Activated naive CD4-positive, alpha-beta T cell treated with anti-CD3 and anti-CD28 coated beads, Interleukin-2, amount 10 ng/mL, durations not matched to agents 7 days and 5 days (primary cell): ENCODE results near the gene HNRNPR.
"Not testable (repeated sequence)": the region's sequence is repeated elsewhere in the genome, so short reads cannot be mapped to it uniquely, and the experiment has no call there.

Experiments used
- CTCF ChIA-PET: fragments of 350-600 bp; sonication (Branson Sonifier 250); formaldehyde crosslinking; loops from one replicate; lab custom pipeline; 2021; ENCODE audit warnings: antibody characterized with exemption; lab: Charles Lee
- DNase-seq: peaks from one replicate; pipeline ENCODE4 v3.0.0-alpha.2; 2020
- H3K27ac Mint-ChIP-seq: one replicate; pipeline ENCODE4 v1.8.0; 2021; ENCODE audit warnings: mild to moderate bottlenecking, moderate library complexity, mixed read lengths
- H3K27me3 Mint-ChIP-seq: one replicate; pipeline ENCODE4 v1.8.0; 2021; ENCODE audit warnings: mild to moderate bottlenecking, mixed read lengths
- H3K36me3 Mint-ChIP-seq: one replicate; pipeline ENCODE4 v1.8.0; 2021; ENCODE audit warnings: mixed read lengths
- H3K4me1 Mint-ChIP-seq: one replicate; pipeline ENCODE4 v1.8.0; 2021; ENCODE audit warnings: mixed read lengths
- H3K4me3 Mint-ChIP-seq: one replicate; pipeline ENCODE4 v1.8.0; 2021; ENCODE audit warnings: mild to moderate bottlenecking, moderate library complexity, mixed read lengths
- H3K9me3 Mint-ChIP-seq: one replicate; pipeline ENCODE4 v1.8.0; 2021; ENCODE audit warnings: mixed read lengths

Gene HNRNPR

DNA sequence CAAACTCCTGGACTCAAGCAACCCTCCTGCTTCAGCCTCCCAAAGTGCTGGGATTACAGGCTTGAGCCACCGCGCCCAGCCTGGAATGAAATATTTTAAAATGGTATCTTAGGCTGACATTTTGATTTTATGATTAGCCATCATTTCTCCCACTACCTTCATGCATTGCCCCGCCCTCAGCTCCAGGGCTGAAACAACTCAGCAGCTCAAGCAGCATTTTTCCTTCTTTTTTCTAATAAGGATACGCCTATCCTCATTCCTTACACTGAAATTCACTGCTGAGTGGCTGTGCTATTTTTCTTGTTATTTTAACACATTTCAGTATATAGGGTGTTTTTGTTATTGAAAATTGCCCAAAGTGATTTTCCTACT lies 70.0 kb downstream of the HNRNPR start:
- DNase-seq: no peak
- Mint-ChIP-seq H3K4me1 (no peaks in the 10 kb centered on the region), H3K27ac (no peak overlapping the region), H3K9me3 (no peaks in the 10 kb centered on the region), H3K36me3 (no peaks in the 10 kb centered on the region), H3K4me3 (no peak overlapping the region), H3K27me3 (peaks cover 35% of the 10 kb centered on the region)
- CTCF ChIA-PET: interaction anchor here (0.5 kb wide), 1 partner anchor 196 kb away, joined by 4 read pairs; no protein-coding TSS in a partner anchor

DNA sequence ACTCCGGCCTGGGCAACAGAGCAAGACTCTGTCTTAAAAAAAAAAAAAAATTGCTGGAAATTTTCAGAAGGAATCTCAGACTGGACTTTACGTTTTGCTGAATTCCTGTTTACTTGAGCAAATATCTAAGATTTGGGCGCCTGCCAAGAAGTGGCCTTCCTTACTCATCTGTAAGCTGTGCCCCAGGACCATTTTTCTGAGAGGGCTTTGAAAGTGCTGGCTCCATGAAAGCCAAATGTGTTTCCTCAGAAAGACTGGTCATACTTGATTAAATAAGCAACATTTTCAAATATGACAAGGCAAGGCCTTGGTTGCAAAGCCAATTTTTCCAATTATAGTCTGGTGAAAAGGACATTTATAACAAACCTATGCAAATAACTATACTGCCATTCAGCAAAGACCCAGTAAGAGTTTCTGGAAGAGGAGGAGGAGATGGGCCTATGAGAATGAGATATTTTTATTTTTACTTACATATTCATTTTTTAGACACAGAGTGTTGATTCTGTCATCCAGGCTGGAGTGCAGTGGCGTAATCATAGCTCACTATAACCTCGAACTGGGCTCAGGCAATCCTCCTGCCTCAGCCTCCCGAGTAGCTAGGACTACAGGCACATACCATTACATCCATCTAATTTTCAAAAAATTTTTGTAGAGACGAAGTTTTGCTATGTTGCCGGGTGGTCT lies 70.5 kb downstream of the HNRNPR start:
- no peak overlapping the region for H3K27ac Mint-ChIP-seq

DNA sequence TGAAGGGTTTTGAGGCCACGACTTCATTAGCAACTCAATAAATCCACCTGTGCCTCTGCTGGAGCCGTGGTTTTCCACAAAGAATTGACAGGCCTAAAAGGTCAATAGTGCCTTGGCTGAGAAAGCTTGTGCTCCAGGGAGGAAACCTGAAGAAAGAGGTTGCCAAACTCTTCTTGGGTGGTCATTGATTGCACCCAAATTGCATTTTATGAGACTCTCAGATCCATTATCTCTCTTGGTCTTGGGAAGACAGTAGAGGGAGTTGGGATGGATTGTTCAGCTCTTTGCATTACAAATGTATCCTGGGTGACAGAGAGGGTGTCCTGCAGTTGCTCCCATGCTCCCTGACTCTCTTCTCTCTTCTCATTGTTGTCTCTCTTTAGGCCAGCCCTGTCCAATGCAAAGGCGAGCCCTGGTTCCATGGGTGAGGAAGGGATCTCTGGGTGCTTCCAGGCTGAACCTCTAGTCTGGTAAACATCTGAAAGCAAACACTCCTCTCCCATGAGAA lies 80.7 kb downstream of the HNRNPR start:
- Mint-ChIP-seq H3K27ac (no peak overlapping the region), H3K9me3 (no peaks in the 10 kb centered on the region), H3K36me3 (no peaks in the 10 kb centered on the region), H3K4me3 (no peak overlapping the region), H3K27me3 (no peaks in the 10 kb centered on the region), H3K4me1 (no peaks in the 10 kb centered on the region)
- no peak for DNase-seq
- CTCF ChIA-PET: interaction anchor here (1.0 kb wide), 1 partner anchor 166 kb away, joined by 3 read pairs; no protein-coding TSS in a partner anchor

More for the DNA sequence above, 70.5 kb downstream of the HNRNPR start:
- no peak overlapping the region for H3K4me3 Mint-ChIP-seq
- peaks cover 35% of the 10 kb centered on the region for H3K27me3 Mint-ChIP-seq
- CTCF ChIA-PET: no interaction called here
- H3K4me1 Mint-ChIP-seq: no peaks in the 10 kb centered on the region
- DNase-seq: no peak
- H3K9me3 Mint-ChIP-seq: no peaks in the 10 kb centered on the region
- H3K36me3 Mint-ChIP-seq: no peaks in the 10 kb centered on the region

DNA sequence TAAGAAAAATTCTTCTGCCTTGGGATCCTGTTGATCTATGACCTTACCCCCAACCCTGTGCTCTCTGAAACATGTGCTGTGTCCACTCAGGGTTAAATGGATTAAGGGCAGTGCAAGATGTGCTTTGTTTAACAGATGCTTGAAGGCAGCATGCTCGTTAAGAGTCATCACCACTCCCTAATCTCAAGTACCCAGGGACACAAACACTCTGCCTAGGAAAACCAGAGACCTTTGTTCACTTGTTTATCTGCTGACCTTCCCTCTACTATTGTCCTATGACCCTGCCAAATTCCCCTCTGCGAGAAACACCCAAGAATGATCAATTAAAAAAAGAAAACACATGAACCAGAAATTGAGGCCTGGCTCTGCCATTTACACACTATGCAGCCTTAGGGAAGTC lies 86.0 kb downstream of the HNRNPR start:
- DNase-seq, H3K4me3 Mint-ChIP-seq, CTCF ChIA-PET, H3K4me1 Mint-ChIP-seq, H3K27ac Mint-ChIP-seq, H3K36me3 Mint-ChIP-seq, H3K27me3 Mint-ChIP-seq, H3K9me3 Mint-ChIP-seq: not testable (repeated sequence)

DNA sequence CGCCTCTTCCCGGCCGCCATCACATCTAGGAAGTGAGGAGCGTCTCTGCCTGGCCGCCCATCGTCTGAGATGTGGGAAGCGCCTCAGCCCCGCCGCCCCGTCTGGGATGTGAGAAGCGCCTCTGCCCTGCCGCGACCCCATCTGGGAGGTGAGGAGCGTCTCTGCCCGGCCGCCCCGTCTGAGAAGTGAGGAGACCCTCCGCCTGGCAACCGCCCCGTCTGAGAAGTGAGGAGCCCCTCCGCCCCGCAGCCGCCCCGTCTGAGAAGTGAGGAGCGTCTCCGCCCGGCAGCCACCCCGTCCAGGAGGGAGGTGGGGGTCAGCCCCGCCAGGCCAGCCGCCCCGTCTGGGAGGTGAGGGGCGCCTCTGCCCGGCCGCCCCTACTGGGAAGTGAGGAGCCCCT lies 86.7 kb downstream of the HNRNPR start:
- H3K36me3 Mint-ChIP-seq, DNase-seq, H3K27ac Mint-ChIP-seq, CTCF ChIA-PET, H3K4me1 Mint-ChIP-seq, H3K4me3 Mint-ChIP-seq, H3K9me3 Mint-ChIP-seq, H3K27me3 Mint-ChIP-seq: not testable (repeated sequence)
